HG03196 (cell line): Measurements from ENCODE around the gene CFAP97D2.
"Not testable (repeated sequence)": the region's sequence is repeated elsewhere in the genome, so short reads cannot be mapped to it uniquely, and the experiment has no call there.

Experiments
- ATAC-seq: cut with Tn5 transposase; IDR thresholded peaks from one replicate; pipeline ENCODE4 v1.9.1; 2021; ENCODE audit not compliant: unreplicated experiment

The CFAP97D2 gene

DNA sequence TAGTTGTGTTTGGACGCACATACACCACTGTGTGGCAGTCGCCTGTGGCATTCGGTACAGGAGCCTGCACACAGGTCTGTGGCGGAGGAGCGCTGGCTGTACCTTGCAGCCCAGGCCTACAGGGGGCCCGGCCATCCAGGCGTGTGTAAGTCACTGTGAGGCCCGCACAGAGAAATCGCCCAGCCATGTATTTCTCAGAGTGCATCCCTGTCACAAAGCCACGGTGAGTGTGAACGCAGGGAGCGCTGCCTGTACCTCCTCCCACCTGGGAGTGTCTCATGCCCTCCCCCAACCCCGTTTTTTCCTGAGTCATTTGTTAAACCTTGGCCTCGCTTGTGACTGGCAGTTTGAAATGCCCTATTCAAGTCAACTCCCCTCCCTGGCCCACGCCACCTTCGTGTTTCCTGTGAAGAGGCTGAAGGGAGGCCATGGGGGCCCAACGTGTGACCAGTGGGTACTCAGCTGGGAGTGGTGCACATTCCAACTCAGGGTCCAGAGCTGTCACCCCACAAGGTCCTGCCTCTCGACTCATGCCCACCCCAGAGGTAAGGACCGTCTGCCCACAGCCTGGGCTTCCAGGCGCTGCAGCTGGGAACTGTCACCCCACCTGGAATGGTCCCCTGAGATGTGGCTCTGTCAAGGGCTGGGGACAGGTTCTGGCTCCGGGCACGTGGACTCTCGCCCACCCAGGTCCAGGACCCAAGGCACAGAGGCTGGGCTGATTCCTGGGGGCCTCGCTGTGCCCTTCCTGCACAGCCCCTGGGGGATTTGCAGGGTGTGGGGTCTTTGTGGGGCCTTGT is 35.1 kb upstream of the CFAP97D2 start:
- ATAC-seq = no peak

DNA sequence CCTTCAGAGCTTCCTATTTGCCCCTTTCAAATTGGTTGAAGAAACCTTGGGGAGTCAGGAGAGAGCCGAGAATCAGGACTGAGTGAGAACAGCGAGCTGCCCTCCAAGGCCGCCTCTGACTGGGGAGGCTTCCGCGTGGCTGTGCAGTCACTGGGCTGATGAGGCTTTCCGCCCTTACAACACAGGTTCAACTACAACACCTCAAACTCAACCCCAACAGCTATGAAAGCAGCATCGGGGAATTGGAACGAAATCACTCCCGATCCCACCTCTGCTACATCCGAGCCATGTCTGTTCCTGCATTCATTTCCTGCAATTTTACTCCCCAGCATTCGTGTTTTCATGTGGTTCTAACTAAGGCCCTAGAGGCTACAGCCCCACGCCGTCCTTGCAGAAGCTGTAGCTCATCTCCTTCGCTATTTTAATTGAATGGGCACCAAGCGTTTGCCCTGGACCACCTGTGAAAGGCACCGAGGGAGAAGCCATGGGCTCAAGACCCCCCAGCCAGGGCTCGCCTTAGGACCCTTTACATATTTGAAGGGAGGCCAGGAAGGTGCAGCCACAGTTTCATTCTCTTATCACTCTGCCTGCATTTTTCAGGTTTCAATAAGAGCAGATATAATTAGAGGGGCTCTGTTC is 34.3 kb upstream of the CFAP97D2 start:
- ATAC-seq = no peak

- ATAC-seq = no peak
Observed at GRCh38 chr13:114145256-114145655, 33.8 kb upstream of the CFAP97D2 start.

GRCh38 chr13:114145722-114146121 is 33.3 kb upstream of the CFAP97D2 start:
- ATAC-seq = no peak

DNA sequence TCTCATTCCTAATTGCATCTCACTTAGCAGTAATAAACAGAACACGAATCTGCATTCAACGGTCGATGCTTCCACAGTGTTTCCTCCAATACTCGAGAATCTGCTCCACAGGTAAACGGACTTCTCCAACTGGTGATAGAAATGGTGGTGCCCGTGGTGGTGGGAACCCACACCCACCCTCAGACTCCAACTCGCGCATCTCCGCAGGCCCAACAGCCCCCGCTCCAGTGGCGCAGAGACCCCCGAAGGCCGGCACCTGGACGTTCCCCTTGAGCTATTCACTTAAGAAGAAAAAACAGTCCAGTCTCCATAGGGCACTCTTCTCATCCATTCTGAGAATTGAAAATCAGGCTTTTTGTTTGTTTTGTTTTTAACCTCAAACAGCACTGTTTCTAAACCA is 32.9 kb upstream of the CFAP97D2 start:
- no peak for ATAC-seq

DNA sequence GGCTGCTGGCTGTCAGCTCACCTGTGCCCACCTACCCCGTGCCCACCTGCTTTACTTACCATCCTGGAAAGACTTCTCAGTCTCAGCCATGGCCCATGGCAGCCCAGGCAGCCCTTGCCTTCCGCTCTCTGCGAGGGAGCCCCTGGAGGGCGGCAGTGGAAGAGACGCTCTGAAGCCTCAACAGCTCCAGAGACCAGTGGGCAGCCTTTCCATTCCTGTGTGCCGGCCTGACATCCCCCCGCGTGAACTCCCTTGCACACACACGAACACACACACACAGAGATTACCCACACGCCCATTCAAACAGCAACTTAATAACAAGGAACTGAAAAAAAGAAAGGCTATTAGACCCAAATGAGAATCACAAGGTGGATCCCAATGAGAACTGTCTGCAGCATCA is 32.4 kb upstream of the CFAP97D2 start:
- no peak for ATAC-seq

- peak; percentile 8 for ATAC-seq
Observed at GRCh38 chr13:114147803-114148520, 31.1 kb upstream of the CFAP97D2 start.

DNA sequence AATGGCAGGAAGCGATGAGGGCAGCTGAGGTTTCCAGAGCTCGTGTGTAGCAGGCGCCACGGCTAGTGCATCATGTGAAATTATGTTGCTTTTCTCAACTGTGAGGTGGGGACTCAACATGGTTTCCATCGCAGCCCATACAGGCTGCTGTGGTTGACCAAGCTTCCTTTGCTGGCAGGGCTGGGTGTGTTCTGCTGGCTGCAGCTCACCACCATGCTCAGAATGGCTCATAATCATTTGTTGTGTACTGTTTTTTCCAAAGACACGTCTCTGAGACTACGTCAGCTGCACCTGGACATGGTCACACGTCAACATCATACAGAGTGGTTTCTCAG is 30.6 kb upstream of the CFAP97D2 start:
- peak; percentile 68 for ATAC-seq

- ATAC-seq = not testable (repeated sequence)
Observed at GRCh38 chr13:114148886-114149285, 30.2 kb upstream of the CFAP97D2 start.

DNA sequence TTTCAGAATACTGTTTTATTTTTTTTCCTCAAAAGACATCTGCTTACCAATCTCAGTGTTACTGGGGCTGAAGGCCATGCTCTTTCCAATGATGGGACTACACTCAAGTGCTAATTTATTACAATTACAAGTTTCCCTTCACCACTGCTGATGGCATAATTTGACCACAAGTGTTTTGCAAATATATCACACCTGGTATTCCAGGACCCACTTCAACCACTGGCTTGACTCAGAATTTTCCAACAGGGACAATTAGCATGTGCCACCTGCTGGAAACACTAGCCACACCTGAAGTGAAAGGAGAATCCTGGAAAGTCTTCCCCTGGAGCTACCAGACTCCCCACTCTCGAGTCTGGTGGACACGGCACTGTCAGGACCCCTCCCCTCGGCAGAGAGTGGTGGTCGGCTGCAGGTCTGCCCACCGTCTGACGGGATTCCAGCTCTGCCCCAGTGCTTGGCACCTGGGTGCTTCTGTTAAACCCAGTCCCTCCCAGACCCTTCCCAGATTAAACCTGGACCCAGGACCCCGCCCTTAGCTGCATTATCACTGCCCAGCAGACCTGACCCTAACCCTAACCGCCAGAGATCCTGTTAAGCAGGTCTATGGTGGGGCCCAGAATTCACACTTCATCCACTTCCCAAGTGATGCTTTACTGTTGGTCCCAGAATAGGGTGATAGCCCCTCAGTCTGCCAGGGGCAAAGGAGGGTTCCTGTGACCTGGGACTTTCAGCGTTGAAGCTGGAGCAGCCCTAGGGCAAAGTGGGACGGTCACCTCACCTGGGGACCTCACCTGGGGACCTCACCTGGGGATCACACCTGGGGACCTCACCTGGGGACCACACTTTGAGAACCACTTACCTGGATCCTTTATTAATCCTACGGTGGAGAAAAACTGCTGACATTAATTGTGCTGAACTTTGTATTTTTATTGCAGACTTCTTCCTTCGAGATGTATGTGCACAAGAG is 29.0 kb upstream of the CFAP97D2 start:
- ATAC-seq = no peak

DNA sequence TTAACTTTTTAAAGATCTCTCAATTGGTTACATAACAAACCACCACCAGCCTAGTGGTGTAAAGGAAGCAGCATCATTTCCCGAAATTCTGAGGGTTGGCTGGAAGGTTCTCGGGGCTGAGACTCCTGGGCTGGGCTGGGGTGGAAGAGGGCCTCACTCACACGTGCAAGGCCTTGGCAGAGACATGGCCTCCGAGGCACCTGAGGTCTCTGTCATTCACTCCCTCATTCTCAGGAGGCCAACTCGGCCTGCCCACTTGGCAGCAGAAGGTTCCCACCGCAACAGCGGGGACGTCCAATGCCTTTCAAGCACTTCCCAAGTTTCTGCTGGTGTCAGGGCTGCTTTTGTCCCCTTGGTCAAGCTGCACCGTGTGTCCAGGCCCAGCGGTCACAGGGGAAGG is 28.0 kb upstream of the CFAP97D2 start:
- no peak for ATAC-seq

GRCh38 chr13:114151565-114152284 is 27.3 kb upstream of the CFAP97D2 start:
- ATAC-seq = no peak

DNA sequence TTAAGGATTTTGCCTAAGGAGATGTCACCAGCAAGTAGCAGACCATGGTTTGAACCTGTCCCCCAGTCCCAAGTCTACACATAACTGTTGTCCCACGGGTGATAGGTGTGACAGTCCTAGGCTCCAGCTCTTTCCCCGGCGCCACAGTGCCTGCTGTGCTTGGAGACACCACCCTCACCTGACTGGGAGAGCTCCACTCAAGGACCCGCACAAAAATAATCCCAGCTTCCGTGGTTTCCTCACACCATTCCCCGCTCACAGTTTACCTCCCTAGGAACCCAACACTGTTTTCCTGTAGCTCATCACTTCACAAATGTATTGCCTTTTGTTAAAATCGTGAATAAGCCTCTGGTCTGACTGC is 26.8 kb upstream of the CFAP97D2 start:
- no peak for ATAC-seq

DNA sequence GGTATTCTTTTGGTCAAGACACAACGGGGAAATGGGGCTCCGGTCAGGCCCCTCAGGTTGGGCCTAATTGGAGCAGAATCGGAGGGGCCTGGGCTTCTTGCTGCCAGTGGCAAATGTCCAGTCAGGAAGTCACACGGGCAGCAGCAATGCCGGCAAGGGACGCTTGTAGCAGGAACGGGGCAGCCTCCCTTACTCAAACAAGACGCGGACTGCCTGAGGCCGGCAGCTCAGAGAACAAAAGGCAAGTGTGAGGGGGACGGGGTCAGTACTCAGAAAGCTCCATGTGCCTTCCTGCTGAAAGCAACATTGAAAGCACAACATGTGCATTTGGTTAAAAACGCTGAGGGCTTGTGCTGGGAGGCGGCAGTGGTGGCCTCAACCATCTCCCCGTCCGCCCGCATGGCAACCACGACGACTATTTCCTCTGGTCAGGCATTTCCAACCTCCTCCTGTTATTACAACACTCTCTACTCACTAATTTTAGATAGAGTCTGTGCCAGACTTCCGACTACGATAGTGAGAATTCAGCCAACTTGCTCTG is 26.2 kb upstream of the CFAP97D2 start:
- no peak for ATAC-seq

GRCh38 chr13:114153485-114154080 is 25.5 kb upstream of the CFAP97D2 start:
- ATAC-seq = no peak

- ATAC-seq = no peak
Observed at GRCh38 chr13:114154476-114154875, 24.6 kb upstream of the CFAP97D2 start.

GRCh38 chr13:114155320-114155719 is 23.7 kb upstream of the CFAP97D2 start:
- ATAC-seq = no peak

DNA sequence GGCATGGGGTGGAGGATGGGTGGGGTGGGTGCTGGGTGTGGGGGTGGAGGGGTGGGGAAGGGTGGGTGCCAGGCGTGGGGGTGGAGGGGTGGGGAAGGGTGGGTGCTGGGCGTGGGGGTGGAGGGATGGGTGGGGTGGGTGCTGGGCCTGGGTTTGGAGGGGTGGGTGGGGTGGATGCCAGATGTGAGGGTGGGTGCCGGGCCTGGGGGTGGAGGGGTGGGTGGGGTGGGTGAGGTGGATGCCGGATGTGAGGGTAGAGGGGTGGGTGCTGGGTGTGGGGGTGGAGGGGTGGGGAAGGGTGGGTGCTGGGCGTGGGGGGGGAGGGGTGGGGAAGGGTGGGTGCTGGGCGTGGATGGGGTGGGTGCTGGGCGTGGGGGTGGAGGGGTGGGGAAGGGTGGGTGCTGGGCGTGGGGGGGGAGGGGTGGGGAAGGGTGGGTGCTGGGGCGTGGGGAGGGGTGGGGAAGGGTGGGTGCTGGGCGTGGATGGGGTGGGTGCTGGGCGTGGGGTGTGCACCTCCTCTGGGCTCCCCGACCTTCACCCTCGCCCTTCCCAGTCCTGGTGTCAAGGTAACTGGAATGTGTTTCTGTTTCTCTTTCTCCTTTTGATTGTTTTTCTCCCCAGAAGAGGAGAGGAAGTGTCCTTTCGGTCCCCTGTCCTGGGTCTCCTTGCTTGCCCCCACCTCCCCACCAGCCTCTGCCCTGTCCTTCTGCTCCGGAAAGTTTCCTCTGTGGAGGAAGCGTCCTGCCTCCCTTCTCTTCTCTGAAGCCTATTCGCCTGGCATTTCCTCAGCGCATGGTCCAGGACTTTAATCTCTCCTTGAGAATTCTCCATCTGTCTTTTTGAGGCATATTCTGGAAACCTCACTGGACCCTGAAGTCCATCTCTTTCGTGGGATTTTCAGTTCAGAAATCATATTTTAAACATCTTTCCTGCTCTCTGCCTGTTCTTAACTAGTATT is 22.9 kb upstream of the CFAP97D2 start:
- no peak for ATAC-seq
